Breast epithelium (tissue), 3 donors: ENCODE results near the gene PLAC8L1.

Experiments
- POLR2A ChIP-seq: fragments of 450-650 bp; IDR thresholded peaks from one replicate; pipeline ENCODE4 v1.6.1; 2016; ENCODE audit warnings: antibody characterized with exemption, mild to moderate bottlenecking, moderate library complexity
- TF ChIP-seq, protein P1 (sequence below), 3 donors: fragments of 450-650 bp; IDR thresholded peaks; one replicate each; pipeline ENCODE4 v1.5.1; 2016 to 2017; ENCODE audit warnings: antibody characterized with exemption in 3 of 3, mild to moderate bottlenecking in 3 of 3, moderate library complexity in 3 of 3

- TF ChIP-seq, protein P1, sequence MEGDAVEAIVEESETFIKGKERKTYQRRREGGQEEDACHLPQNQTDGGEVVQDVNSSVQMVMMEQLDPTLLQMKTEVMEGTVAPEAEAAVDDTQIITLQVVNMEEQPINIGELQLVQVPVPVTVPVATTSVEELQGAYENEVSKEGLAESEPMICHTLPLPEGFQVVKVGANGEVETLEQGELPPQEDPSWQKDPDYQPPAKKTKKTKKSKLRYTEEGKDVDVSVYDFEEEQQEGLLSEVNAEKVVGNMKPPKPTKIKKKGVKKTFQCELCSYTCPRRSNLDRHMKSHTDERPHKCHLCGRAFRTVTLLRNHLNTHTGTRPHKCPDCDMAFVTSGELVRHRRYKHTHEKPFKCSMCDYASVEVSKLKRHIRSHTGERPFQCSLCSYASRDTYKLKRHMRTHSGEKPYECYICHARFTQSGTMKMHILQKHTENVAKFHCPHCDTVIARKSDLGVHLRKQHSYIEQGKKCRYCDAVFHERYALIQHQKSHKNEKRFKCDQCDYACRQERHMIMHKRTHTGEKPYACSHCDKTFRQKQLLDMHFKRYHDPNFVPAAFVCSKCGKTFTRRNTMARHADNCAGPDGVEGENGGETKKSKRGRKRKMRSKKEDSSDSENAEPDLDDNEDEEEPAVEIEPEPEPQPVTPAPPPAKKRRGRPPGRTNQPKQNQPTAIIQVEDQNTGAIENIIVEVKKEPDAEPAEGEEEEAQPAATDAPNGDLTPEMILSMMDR (IDR thresholded peaks at IDR 0.05), result no peak
- no peak for TF ChIP-seq POLR2A
These were observed 62.6 kb downstream of the PLAC8L1 start for GRCh38 chr5:146042628-146043279.
